Activated T-cell treated with anti-CD3 and anti-CD28 coated beads, Interleukin-2, amount 50 U/mL, for 72 hours (primary cell): ENCODE data around the gene HERC3. TPM values are rescaled to one million over a fixed set of nuclear protein-coding genes. Genes with fewer than 3 reads are reported as not detected.

ENCODE experiments used
- ATAC-seq, 2 donors: fragments of 150-1000 bp; cut with Tn5 transposase; replicated peaks in 1 of 2; 2 replicates each; pipeline ENCODE4 v1.10.0; 2021; ENCODE audit warnings: moderate library complexity in 2 of 2, mild to moderate bottlenecking in 1 of 2
- DNase-seq, 2 donors: peaks; one replicate each; pipeline ENCODE4 v3.0.0; 2021 to 2022; ENCODE audit warnings: mixed read lengths in 1 of 2
- H3K27ac Mint-ChIP-seq: one replicate; pipeline ENCODE4 v1.8.0; 2022; ENCODE audit warnings: mild to moderate bottlenecking, moderate library complexity, mixed read lengths
- H3K27me3 Mint-ChIP-seq: one replicate; pipeline ENCODE4 v1.8.0; 2022; ENCODE audit warnings: low read depth, mixed read lengths
- H3K36me3 Mint-ChIP-seq, 2 donors: one replicate each; pipeline ENCODE4 v1.8.0; 2022; ENCODE audit warnings: mixed read lengths in 2 of 2, mild to moderate bottlenecking in 1 of 2; ENCODE audit not compliant: insufficient read depth in 2 of 2
- H3K4me1 Mint-ChIP-seq: one replicate; pipeline ENCODE4 v1.8.0; 2022; ENCODE audit warnings: low read depth, mixed read lengths
- H3K4me3 Mint-ChIP-seq, 2 donors: one replicate each; pipeline ENCODE4 v1.8.0; 2022; ENCODE audit warnings: mild to moderate bottlenecking in 2 of 2, mixed read lengths in 2 of 2, moderate library complexity in 2 of 2
- H3K9me3 Mint-ChIP-seq, 2 donors: one replicate each; pipeline ENCODE4 v1.8.0; 2022; ENCODE audit warnings: mixed read lengths in 2 of 2
- total RNA-seq, 2 donors: library from RNA; stranded (reverse); gene quantifications; one replicate each; pipeline ENCODE4 v1.2.3, GENCODE V29; 2022

The HERC3 gene
- total RNA-seq, 2 donors from 2014 or later: 22.0 to 32.3 TPM

DNA sequence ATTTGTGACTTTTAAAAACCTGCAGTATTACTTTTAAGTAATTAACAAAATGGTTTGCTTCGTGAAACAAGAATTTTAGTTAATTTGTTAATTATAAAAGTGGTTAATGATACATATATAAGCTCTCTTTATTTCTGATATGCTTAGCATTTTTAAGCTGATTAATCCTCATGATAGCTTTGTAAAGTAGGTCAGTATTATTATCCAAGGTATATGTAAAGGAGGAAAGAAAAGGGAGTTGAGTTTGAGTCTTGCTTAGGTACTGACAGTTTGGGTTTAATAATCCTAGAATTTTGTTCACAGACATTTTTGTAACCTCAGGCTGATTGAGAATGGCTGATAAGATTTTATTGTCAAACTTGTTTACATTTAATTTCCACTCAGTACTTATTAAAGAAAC, 21.8 kb downstream of the HERC3 start:
- ATAC-seq (no peak), DNase-seq (no peak)
- Mint-ChIP-seq H3K4me1 (peaks cover 84% of the 10 kb centered on the region), H3K27me3 (no peaks in the 10 kb centered on the region), H3K27ac (peak overlapping the region; percentile 99), H3K4me3 (peak overlapping the region; percentile 61 to 95), H3K9me3 (no peaks in the 10 kb centered on the region), H3K36me3 (peaks cover 4 to 6% of the 10 kb centered on the region in 2 donors)

DNA sequence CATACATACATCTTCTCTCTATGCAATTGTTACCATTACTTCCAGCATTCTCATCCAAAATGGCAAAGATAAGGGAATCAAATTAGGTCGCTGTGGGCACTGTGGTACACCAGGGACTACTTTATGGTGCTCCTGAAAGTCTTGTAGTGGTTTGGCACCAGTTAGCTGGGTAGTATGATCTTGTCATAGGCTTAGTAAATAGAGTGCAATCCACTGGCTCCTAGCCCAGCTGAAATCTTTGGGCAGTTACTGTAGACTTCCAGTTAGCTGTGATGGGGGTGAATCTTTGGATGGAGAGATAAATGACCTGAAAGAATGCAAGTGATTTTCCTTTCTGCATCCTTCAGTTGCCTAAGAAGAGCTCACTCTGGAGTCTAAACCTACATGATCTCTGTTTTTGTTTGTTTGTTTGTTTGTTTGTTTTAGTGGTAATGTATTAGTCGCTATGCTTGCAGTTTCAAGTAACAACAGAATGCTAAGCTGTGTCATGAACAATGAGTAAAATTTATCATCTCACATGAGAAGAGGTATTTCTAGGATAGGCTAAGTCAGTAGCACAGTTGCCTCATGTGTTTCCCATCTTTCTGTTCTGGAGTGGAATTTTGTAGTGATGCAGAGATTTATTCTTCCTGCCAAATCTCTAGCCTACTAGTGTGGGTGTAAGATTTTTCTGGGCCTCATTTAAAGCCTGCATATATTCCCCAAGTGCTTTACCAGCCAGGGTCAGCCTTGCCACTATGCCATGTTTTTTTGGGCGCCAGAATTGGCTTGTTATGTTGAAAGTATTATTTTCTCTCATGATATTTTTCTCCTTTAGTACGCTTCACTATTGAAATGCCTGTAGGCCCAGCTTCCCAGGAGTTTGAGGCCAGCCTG, 24.2 kb downstream of the HERC3 start:
- no peak for DNase-seq
- Mint-ChIP-seq H3K27ac (no peak overlapping the region), H3K9me3 (no peaks in the 10 kb centered on the region), H3K36me3 (peaks cover 0 to 1% of the 10 kb centered on the region in 2 donors), H3K4me1 (peaks cover 65% of the 10 kb centered on the region), H3K27me3 (no peaks in the 10 kb centered on the region), H3K4me3 (no peak overlapping the region)
- ATAC-seq: no peak

DNA sequence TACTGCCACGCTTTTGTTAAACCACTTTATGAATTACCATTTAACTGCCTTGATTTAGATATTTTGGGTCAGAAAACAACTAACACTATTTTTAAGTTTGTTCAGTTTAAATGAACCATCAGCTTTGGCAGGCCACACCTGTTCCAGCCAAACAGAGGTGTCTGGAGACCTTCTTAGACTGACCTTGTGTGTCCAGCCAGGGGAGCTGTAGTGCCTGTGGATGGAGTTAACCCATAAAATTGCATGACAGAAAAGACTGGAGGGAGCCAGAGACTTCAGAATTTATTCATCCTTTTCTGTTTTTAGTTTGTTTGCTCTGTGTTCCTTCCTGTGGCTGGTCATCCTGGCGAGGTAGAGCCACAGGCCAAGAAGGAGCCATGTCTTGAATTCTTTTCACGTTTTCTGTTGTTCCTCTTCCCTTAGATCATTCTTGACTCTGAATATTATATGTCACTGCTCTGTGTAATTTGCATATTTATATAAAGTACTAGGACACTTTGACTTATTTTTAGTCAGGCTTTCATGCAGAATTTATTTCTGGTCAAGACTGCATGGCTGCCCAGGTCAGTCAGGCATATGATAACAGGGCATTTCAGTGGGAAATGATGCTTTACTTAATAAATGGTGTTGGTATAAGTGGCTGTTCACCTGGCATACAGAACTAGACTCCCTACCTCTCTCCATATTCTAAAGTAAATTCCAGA, 26.7 kb downstream of the HERC3 start:
- ATAC-seq (no peak), DNase-seq (no peak)
- Mint-ChIP-seq H3K36me3 (peaks cover 2 to 4% of the 10 kb centered on the region in 2 donors), H3K27ac (no peak overlapping the region), H3K4me1 (peaks cover 59% of the 10 kb centered on the region), H3K27me3 (no peaks in the 10 kb centered on the region), H3K4me3 (no peak overlapping the region), H3K9me3 (peaks cover 0 to 5% of the 10 kb centered on the region in 2 donors)

- Mint-ChIP-seq H3K4me3 (no peak overlapping the region), H3K27me3 (no peaks in the 10 kb centered on the region), H3K4me1 (peaks cover 54% of the 10 kb centered on the region), H3K27ac (no peak overlapping the region), H3K9me3 (peaks cover 0 to 6% of the 10 kb centered on the region in 2 donors), H3K36me3 (peaks cover 4 to 7% of the 10 kb centered on the region in 2 donors)
- ATAC-seq (no peak), DNase-seq (no peak)
Measured at GRCh38 chr4:88619971-88620370, 27.7 kb downstream of the HERC3 start.

- Mint-ChIP-seq H3K4me3 (peak overlapping the region in 1 of 2 donors; percentile 4), H3K27ac (peak overlapping the region; percentile 56), H3K36me3 (peaks cover 4 to 10% of the 10 kb centered on the region in 2 donors), H3K9me3 (peaks cover 0 to 6% of the 10 kb centered on the region in 2 donors), H3K27me3 (no peaks in the 10 kb centered on the region), H3K4me1 (peaks cover 47% of the 10 kb centered on the region)
- ATAC-seq (peak in 1 of 2 donors; percentile 33), DNase-seq (no peak)
Measured at GRCh38 chr4:88621763-88622327, 29.6 kb downstream of the HERC3 start.

DNA sequence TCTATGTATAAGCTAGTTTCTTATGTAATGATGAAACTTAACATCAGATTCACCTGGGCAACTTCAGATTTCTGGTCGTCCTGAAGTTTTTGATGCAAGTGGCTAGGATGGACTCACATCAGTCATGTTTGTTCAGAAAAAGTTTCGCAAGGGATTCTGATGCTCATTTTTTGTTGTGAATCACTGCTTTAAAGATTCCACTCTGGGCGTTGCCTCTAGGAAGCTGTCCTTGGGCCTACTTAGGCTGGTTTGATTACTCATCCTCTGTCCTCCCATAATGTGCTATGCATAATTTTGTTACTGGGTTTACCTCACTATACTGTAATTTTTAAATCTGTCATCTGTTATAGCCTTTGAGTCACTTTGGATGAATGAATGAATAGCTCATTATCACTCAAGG, 30.8 kb downstream of the HERC3 start:
- Mint-ChIP-seq H3K27me3 (no peaks in the 10 kb centered on the region), H3K4me1 (peaks cover 43% of the 10 kb centered on the region), H3K36me3 (peaks cover 4 to 10% of the 10 kb centered on the region in 2 donors), H3K27ac (no peak overlapping the region), H3K9me3 (peaks cover 0 to 6% of the 10 kb centered on the region in 2 donors), H3K4me3 (no peak overlapping the region)
- ATAC-seq (peak; percentile 65 to 87), DNase-seq (peak in 1 of 2 donors; percentile 12)

- Mint-ChIP-seq H3K27me3 (no peaks in the 10 kb centered on the region), H3K4me3 (no peak overlapping the region), H3K9me3 (peaks cover 11 to 14% of the 10 kb centered on the region in 2 donors), H3K27ac (no peak overlapping the region), H3K4me1 (peaks cover 34% of the 10 kb centered on the region), H3K36me3 (peaks cover 10 to 22% of the 10 kb centered on the region in 2 donors)
- no peak for DNase-seq
- no peak for ATAC-seq
Measured at GRCh38 chr4:88628746-88629145, 36.5 kb downstream of the HERC3 start.

DNA sequence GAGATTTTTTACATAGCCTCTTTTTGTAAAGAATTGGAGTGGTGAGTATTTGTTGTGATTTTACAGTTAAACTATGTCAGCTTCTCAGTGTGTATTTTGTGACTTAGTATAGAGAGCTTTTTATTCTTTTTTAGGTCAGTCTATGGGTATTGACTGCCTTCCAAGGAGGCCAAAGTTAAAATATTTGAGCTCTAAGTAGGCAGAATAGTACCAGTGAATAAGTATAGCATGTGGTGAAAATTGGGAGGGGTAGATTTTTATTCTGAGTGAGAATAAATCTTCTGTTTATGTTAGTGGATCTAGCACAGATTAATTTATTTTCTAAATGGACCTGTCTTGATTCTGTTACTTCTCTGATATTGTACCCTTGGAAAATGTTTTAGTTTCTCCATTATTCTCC, 37.5 kb downstream of the HERC3 start:
- Mint-ChIP-seq H3K36me3 (peaks cover 8 to 19% of the 10 kb centered on the region in 2 donors), H3K9me3 (peaks cover 11 to 13% of the 10 kb centered on the region in 2 donors), H3K4me1 (peaks cover 26% of the 10 kb centered on the region), H3K4me3 (no peak overlapping the region), H3K27me3 (no peaks in the 10 kb centered on the region), H3K27ac (peak overlapping the region; percentile 88)
- ATAC-seq (no peak), DNase-seq (no peak)

- H3K27ac Mint-ChIP-seq: no peak overlapping the region
- ATAC-seq: peak; percentile 65 to 94
- DNase-seq: no peak
- no peak overlapping the region for H3K4me3 Mint-ChIP-seq
- peaks cover 14 to 18% of the 10 kb centered on the region in 2 donors for H3K9me3 Mint-ChIP-seq
- no peaks in the 10 kb centered on the region for H3K27me3 Mint-ChIP-seq
- H3K36me3 Mint-ChIP-seq: peaks cover 8 to 17% of the 10 kb centered on the region in 2 donors
- H3K4me1 Mint-ChIP-seq: peaks cover 26% of the 10 kb centered on the region
Measured at GRCh38 chr4:88630756-88631155, 38.5 kb downstream of the HERC3 start.

- Mint-ChIP-seq H3K27ac (no peak overlapping the region), H3K27me3 (no peaks in the 10 kb centered on the region), H3K36me3 (peaks cover 0 to 3% of the 10 kb centered on the region in 2 donors), H3K4me3 (no peak overlapping the region), H3K4me1 (peaks cover 21% of the 10 kb centered on the region), H3K9me3 (peaks cover 2 to 5% of the 10 kb centered on the region in 2 donors)
- no peak for DNase-seq
- ATAC-seq: no peak
Measured at GRCh38 chr4:88643932-88644331, 51.7 kb downstream of the HERC3 start.

- peak; percentile 32 to 61 for ATAC-seq
- Mint-ChIP-seq H3K36me3 (no peaks in the 10 kb centered on the region), H3K4me3 (no peak overlapping the region), H3K27ac (no peak overlapping the region), H3K4me1 (peaks cover 24% of the 10 kb centered on the region), H3K27me3 (no peaks in the 10 kb centered on the region), H3K9me3 (peaks cover 0 to 2% of the 10 kb centered on the region in 2 donors)
- no peak for DNase-seq
Measured at GRCh38 chr4:88645994-88646393, 53.7 kb downstream of the HERC3 start.

- H3K9me3 Mint-ChIP-seq: peaks cover 0 to 2% of the 10 kb centered on the region in 2 donors
- no peak for DNase-seq
- H3K27ac Mint-ChIP-seq: no peak overlapping the region
- H3K36me3 Mint-ChIP-seq: no peaks in the 10 kb centered on the region
- H3K4me3 Mint-ChIP-seq: no peak overlapping the region
- H3K27me3 Mint-ChIP-seq: no peaks in the 10 kb centered on the region
- H3K4me1 Mint-ChIP-seq: peaks cover 24% of the 10 kb centered on the region
- ATAC-seq: no peak
Measured at GRCh38 chr4:88646528-88647280, 54.4 kb downstream of the HERC3 start.
